Neural progenitor cell (in vitro differentiated cells): Measurements from ENCODE around the gene HMX3. TPM values are rescaled to one million over a fixed set of nuclear protein-coding genes. Genes with fewer than 3 reads are reported as not detected.

Source experiments
- DNase-seq: peaks from one replicate; pipeline ENCODE4 v3.0.0-alpha.2; 2016; ENCODE audit warnings: low spot score
- H2AFZ ChIP-seq: fragments of 200-600 bp; sonication (generic); replicated peaks from 2 replicates; pipeline ENCODE4 v1.6.1; 2016; ENCODE audit warnings: antibody characterized with exemption
- H3F3A ChIP-seq: fragments of 200-600 bp; sonication (generic); 2 replicates; pipeline ENCODE4 v1.6.1; 2016; ENCODE audit warnings: antibody characterized with exemption, low read depth
- H3K27ac ChIP-seq: fragments of 200-600 bp; sonication (generic); 2 replicates; pipeline ENCODE4 v1.5.1; 2016; ENCODE audit warnings: mild to moderate bottlenecking
- H3K27me3 ChIP-seq: fragments of 200-600 bp; sonication (generic); 2 replicates; pipeline ENCODE4 v1.6.1; 2016; ENCODE audit warnings: mild to moderate bottlenecking, moderate library complexity
- H3K36me3 ChIP-seq: fragments of 200-600 bp; sonication (generic); 2 replicates; pipeline ENCODE4 v1.5.1; 2016
- H3K4me1 ChIP-seq: fragments of 200-600 bp; sonication (generic); 2 replicates; pipeline ENCODE4 v1.6.1; 2016; ENCODE audit warnings: mixed run types
- H3K4me2 ChIP-seq: fragments of 200-600 bp; sonication (generic); 2 replicates; pipeline ENCODE4 v1.6.1; 2016
- H3K4me3 ChIP-seq: fragments of 200-600 bp; sonication (generic); 2 replicates; pipeline ENCODE4 v1.5.1; 2016
- H3K79me2 ChIP-seq: fragments of 200-600 bp; sonication (generic); 2 replicates; pipeline ENCODE4 v1.6.1; 2016; ENCODE audit warnings: low read depth
- H3K9ac ChIP-seq: fragments of 200-600 bp; sonication (generic); 2 replicates; pipeline ENCODE4 v1.6.1; 2016
- H3K9me3 ChIP-seq: fragments of 200-600 bp; sonication (generic); 2 replicates; pipeline ENCODE4 v1.5.1; 2016; ENCODE audit warnings: low read depth
- H4K20me1 ChIP-seq: fragments of 200-600 bp; sonication (generic); 2 replicates; pipeline ENCODE4 v1.6.1; 2016; ENCODE audit warnings: low read depth
- H3K27ac Mint-ChIP-seq: 3 replicates; pipeline ENCODE4 v1.8.0; 2021; ENCODE audit warnings: mixed read lengths
- H3K27me3 Mint-ChIP-seq: 2 replicates; pipeline ENCODE4 v1.8.0; 2022; ENCODE audit warnings: low read depth, mild to moderate bottlenecking, inconsistent platforms, moderate library complexity, mixed read lengths; ENCODE audit not compliant: insufficient read depth
- H3K36me3 Mint-ChIP-seq: 3 replicates; pipeline ENCODE4 v1.8.0; 2021; ENCODE audit warnings: mixed read lengths
- H3K4me1 Mint-ChIP-seq: 3 replicates; pipeline ENCODE4 v1.8.0; 2021; ENCODE audit warnings: mixed read lengths
- H3K4me3 Mint-ChIP-seq: 3 replicates; pipeline ENCODE4 v1.8.0; 2021; ENCODE audit warnings: mild to moderate bottlenecking, moderate library complexity, mixed read lengths
- H3K9me3 Mint-ChIP-seq: 3 replicates; pipeline ENCODE4 v1.8.0; 2020; ENCODE audit warnings: mixed read lengths
- EZH2 ChIP-seq: fragments of 200-600 bp; sonication (generic); IDR thresholded peaks from 2 replicates; pipeline ENCODE4 v1.6.1; 2017; ENCODE audit warnings: antibody characterized with exemption, mild to moderate bottlenecking, moderate library complexity
- EZH2phosphoT487 ChIP-seq: fragments of 200-600 bp; sonication (generic); IDR thresholded peaks from 2 replicates; pipeline ENCODE4 v1.6.1; 2017; ENCODE audit warnings: antibody characterized with exemption
- total RNA-seq: library from RNA; depleted of rRNA; stranded (reverse); fragments of >200 nt; gene quantifications from 2 replicates; pipeline ENCODE4 v1.2.3, GENCODE V29; 2015; ENCODE audit warnings: low replicate concordance
- TF ChIP-seq, protein P1 (sequence below): fragments of 200-600 bp; sonication (generic); IDR thresholded peaks from 2 replicates; pipeline ENCODE4 v1.5.1; 2017; ENCODE audit warnings: antibody characterized with exemption, mild to moderate bottlenecking

The HMX3 gene
- total RNA-seq, 1 donor from 2014 or later = not detected

DNA sequence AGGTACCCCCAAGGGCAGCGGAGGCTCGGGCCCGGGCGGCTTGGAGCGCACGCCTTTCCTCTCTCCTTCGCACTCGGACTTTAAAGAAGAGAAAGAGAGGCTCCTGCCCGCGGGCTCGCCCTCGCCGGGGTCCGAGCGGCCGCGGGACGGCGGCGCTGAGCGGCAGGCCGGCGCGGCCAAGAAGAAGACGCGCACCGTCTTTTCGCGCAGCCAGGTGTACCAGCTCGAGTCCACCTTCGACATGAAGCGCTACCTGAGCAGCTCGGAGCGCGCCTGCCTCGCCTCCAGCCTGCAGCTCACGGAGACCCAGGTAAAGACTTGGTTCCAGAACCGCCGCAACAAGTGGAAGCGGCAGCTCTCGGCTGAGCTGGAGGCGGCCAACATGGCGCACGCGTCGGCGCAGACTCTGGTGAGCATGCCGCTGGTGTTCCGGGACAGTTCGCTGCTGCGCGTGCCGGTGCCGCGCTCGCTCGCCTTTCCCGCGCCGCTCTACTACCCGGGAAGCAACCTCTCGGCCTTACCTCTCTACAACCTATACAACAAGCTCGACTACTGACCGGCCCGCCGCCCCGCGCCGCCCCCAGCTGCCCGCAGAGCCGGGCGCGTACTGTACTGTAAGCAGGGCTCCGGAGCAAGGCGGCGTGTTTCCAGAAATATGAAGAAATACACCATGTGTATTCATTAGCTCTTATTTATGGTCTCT, 13.9 kb downstream of the HMX3 start:
- H3F3A ChIP-seq = peaks cover 49% of the 10 kb centered on the region
- H3K4me1 ChIP-seq = peaks cover 37% of the 10 kb centered on the region
- Mint-ChIP-seq H3K4me3 (peak overlapping the region; percentile 76), H3K9me3 (peaks cover 2% of the 10 kb centered on the region), H3K27ac (no peak overlapping the region), H3K36me3 (no peaks in the 10 kb centered on the region), H3K4me1 (peaks cover 40% of the 10 kb centered on the region), H3K27me3 (peaks cover 65% of the 10 kb centered on the region)
- no peak overlapping the region for H3K27ac ChIP-seq
- no peaks in the 10 kb centered on the region for H3K9me3 ChIP-seq
- peak; percentile 79 for DNase-seq
- peak; percentile 83 for TF ChIP-seq EZH2
- TF ChIP-seq, protein P1, sequence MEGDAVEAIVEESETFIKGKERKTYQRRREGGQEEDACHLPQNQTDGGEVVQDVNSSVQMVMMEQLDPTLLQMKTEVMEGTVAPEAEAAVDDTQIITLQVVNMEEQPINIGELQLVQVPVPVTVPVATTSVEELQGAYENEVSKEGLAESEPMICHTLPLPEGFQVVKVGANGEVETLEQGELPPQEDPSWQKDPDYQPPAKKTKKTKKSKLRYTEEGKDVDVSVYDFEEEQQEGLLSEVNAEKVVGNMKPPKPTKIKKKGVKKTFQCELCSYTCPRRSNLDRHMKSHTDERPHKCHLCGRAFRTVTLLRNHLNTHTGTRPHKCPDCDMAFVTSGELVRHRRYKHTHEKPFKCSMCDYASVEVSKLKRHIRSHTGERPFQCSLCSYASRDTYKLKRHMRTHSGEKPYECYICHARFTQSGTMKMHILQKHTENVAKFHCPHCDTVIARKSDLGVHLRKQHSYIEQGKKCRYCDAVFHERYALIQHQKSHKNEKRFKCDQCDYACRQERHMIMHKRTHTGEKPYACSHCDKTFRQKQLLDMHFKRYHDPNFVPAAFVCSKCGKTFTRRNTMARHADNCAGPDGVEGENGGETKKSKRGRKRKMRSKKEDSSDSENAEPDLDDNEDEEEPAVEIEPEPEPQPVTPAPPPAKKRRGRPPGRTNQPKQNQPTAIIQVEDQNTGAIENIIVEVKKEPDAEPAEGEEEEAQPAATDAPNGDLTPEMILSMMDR = no peak
- TF ChIP-seq EZH2phosphoT487 = peak; percentile 95
- H3K9ac ChIP-seq = no peak overlapping the region
- peak overlapping the region; percentile 80 for H3K4me2 ChIP-seq
- H2AFZ ChIP-seq = peak overlapping the region; percentile 85
- peaks cover 90% of the 10 kb centered on the region for H3K27me3 ChIP-seq
- H3K36me3 ChIP-seq = no peaks in the 10 kb centered on the region
- peak overlapping the region; percentile 37 for H3K4me3 ChIP-seq
- peaks cover 5% of the 10 kb centered on the region for H3K79me2 ChIP-seq
- peaks cover 65% of the 10 kb centered on the region for H4K20me1 ChIP-seq

- peaks cover 2% of the 10 kb centered on the region for H3K9me3 Mint-ChIP-seq
- H3K36me3 Mint-ChIP-seq = peaks cover 2% of the 10 kb centered on the region
- peaks cover 65% of the 10 kb centered on the region for H4K20me1 ChIP-seq
- peaks cover 41% of the 10 kb centered on the region for H3K4me1 ChIP-seq
- peaks cover 83% of the 10 kb centered on the region for H3K27me3 ChIP-seq
- H3K79me2 ChIP-seq = peaks cover 12% of the 10 kb centered on the region
- no peak overlapping the region for H3K9ac ChIP-seq
- H3K4me2 ChIP-seq = peak overlapping the region; percentile 80
- peak overlapping the region; percentile 76 for H3K4me3 Mint-ChIP-seq
- peaks cover 58% of the 10 kb centered on the region for H3K27me3 Mint-ChIP-seq
- H3K27ac ChIP-seq = no peak overlapping the region
- peak; percentile 83 for DNase-seq
- H3K4me1 Mint-ChIP-seq = peaks cover 41% of the 10 kb centered on the region
- no peaks in the 10 kb centered on the region for H3K9me3 ChIP-seq
- H3K27ac Mint-ChIP-seq = no peak overlapping the region
- H3F3A ChIP-seq = peaks cover 42% of the 10 kb centered on the region
- peak overlapping the region; percentile 43 for H3K4me3 ChIP-seq
- TF ChIP-seq EZH2 = peak; percentile 56
- TF ChIP-seq, protein P1 = no peak
- TF ChIP-seq EZH2phosphoT487 = peak; percentile 38
- peaks cover 3% of the 10 kb centered on the region for H3K36me3 ChIP-seq
- peak overlapping the region; percentile 64 for H2AFZ ChIP-seq
Measured at GRCh38 chr10:123150271-123150985, 14.7 kb downstream of the HMX3 start.

- H3K9me3 ChIP-seq = no peaks in the 10 kb centered on the region
- H3K27me3 ChIP-seq = peaks cover 76% of the 10 kb centered on the region
- peak; percentile 71 for DNase-seq
- peaks cover 35% of the 10 kb centered on the region for H3F3A ChIP-seq
- Mint-ChIP-seq H3K9me3 (peaks cover 2% of the 10 kb centered on the region), H3K4me3 (peak overlapping the region; percentile 76), H3K4me1 (peaks cover 42% of the 10 kb centered on the region), H3K36me3 (peaks cover 6% of the 10 kb centered on the region), H3K27ac (no peak overlapping the region), H3K27me3 (peaks cover 51% of the 10 kb centered on the region)
- peaks cover 41% of the 10 kb centered on the region for H3K4me1 ChIP-seq
- no peak overlapping the region for H3K27ac ChIP-seq
- peak overlapping the region; percentile 80 for H3K4me2 ChIP-seq
- peaks cover 65% of the 10 kb centered on the region for H4K20me1 ChIP-seq
- H3K79me2 ChIP-seq = peaks cover 19% of the 10 kb centered on the region
- H3K9ac ChIP-seq = no peak overlapping the region
- TF ChIP-seq, protein P1 = peak; percentile 9
- TF ChIP-seq EZH2 (peak; percentile 94), EZH2phosphoT487 (peak; percentile 91)
- H3K36me3 ChIP-seq = peaks cover 10% of the 10 kb centered on the region
- H2AFZ ChIP-seq = peak overlapping the region; percentile 64
- H3K4me3 ChIP-seq = peak overlapping the region; percentile 43
Measured at GRCh38 chr10:123150986-123151736, 15.4 kb downstream of the HMX3 start.
